Esophagus squamous epithelium (tissue), 5 donors: Measurements from ENCODE around the gene FMNL3. TPM values are rescaled to one million over a fixed set of nuclear protein-coding genes. Genes with fewer than 3 reads are reported as not detected.

Source experiments
- DNase-seq: peaks from one replicate; lab custom pipeline; 2025; lab: John Stamatoyannopoulos, UW
- H3K27ac ChIP-seq, 4 donors: fragments of 200-600 bp; sonication (generic); one replicate each; pipeline ENCODE4 v1.5.1; 2016 to 2019; ENCODE audit warnings: mild to moderate bottlenecking in 1 of 4
- H3K27me3 ChIP-seq, 4 donors: fragments of 200-600 bp; sonication (generic); 1 replicate in 3 of 4; 2 replicates in 1 of 4; pipeline versions ENCODE4 v1.5.1 to v1.6.0; 2017 to 2021; ENCODE audit warnings: antibody characterized with exemption in 1 of 4
- H3K36me3 ChIP-seq, 3 donors: fragments of 200-600 bp; sonication (generic); one replicate each; pipeline ENCODE4 v1.5.1; 2016 to 2019
- H3K4me1 ChIP-seq, 3 donors: fragments of 200-600 bp; sonication (generic); one replicate each; pipeline ENCODE4 v1.5.1; 2017 to 2019
- H3K4me3 ChIP-seq, 4 donors: fragments of 200-600 bp; sonication (generic); 1 replicate in 3 of 4; 2 replicates in 1 of 4; pipeline ENCODE4 v1.5.1; 2016 to 2019; ENCODE audit warnings: mild to moderate bottlenecking in 2 of 4, moderate library complexity in 1 of 4
- H3K9me3 ChIP-seq, 3 donors: fragments of 200-600 bp; sonication (generic); one replicate each; pipeline ENCODE4 v1.5.1; 2016 to 2019
- CTCF ChIP-seq, 6 experiments: fragments of 450-650 bp in 4 of 6; fragments of 200-600 bp in 2 of 6; sonication (generic) in 2 of 6; IDR thresholded peaks; one replicate each; pipeline ENCODE4 v1.5.1; 2016 to 2019; ENCODE audit warnings: antibody characterized with exemption in 6 of 6, mild to moderate bottlenecking in 4 of 6, moderate library complexity in 4 of 6
- POLR2A ChIP-seq, 4 donors: fragments of 450-650 bp; IDR thresholded peaks; one replicate each; pipeline ENCODE4 v1.6.1; 2017; ENCODE audit warnings: antibody characterized with exemption in 4 of 4, mild to moderate bottlenecking in 4 of 4, moderate library complexity in 3 of 4
- WGBS, 2 donors: methylation state at CpG; one replicate each; pipeline ENCODE4 v1.1.5; 2018; 5-methylcytosine and 5-hydroxymethylcytosine counted together
- intact Hi-C: fragments of 100-400 bp; cut with DNase I; formaldehyde crosslinking; loops from one replicate; pipeline ENCODE4 v1.15.0; 2022
- total RNA-seq, 4 donors: library from RNA; depleted of rRNA; stranded (reverse); fragments of >200 nt; gene quantifications; one replicate each; pipeline ENCODE4 v1.1.0, GENCODE V29; 2016
- donor health status: DM: yes; HTN: yes; CAD: no.

The FMNL3 gene
- total RNA-seq, 4 donors from 2014 or later = 5.2 to 7.6 (median 5.8) TPM

- peaks cover 0 to 16% (median 12%) of the 10 kb centered on the region in 3 donors for H3K4me1 ChIP-seq
- WGBS, 2 donors = 86 to 92% methylated on average over 4 to 5 of the region's 8 CpGs
- H3K27me3 ChIP-seq = no peaks in the 10 kb centered on the region
- peaks cover 0 to 61% (median 6%) of the 10 kb centered on the region in 3 donors for H3K36me3 ChIP-seq
- H3K27ac ChIP-seq = no peak overlapping the region
- H3K9me3 ChIP-seq = no peaks in the 10 kb centered on the region
- DNase-seq = no peak
- TF ChIP-seq POLR2A (IDR thresholded peaks at IDR 0.05) = no peak
- no peak overlapping the region for H3K4me3 ChIP-seq
- intact Hi-C loops = no loop called here
Observed at GRCh38 chr12:49632986-49633702, 74.1 kb downstream of the FMNL3 start.

- H3K9me3 ChIP-seq = no peaks in the 10 kb centered on the region
- 87% methylated on average over 3 of the region's 9 CpGs for WGBS, 2 donors
- intact Hi-C loops = no loop called here
- DNase-seq = no peak
- H3K36me3 ChIP-seq = peaks cover 0 to 54% (median 6%) of the 10 kb centered on the region in 3 donors
- no peak overlapping the region for H3K27ac ChIP-seq
- peaks cover 0 to 17% (median 16%) of the 10 kb centered on the region in 3 donors for H3K4me1 ChIP-seq
- H3K27me3 ChIP-seq = no peaks in the 10 kb centered on the region
- H3K4me3 ChIP-seq = no peak overlapping the region
- TF ChIP-seq POLR2A (IDR thresholded peaks at IDR 0.05) (no peak), CTCF (IDR thresholded peaks at IDR 0.05) (no peak)
Observed at GRCh38 chr12:49632401-49632800, 74.8 kb downstream of the FMNL3 start.

- Histone ChIP-seq H3K4me1 (peaks cover 0 to 9% (median 7%) of the 10 kb centered on the region in 3 donors), H3K4me3 (no peak overlapping the region), H3K27ac (no peak overlapping the region), H3K36me3 (peaks cover 0 to 50% (median 6%) of the 10 kb centered on the region in 3 donors), H3K27me3 (no peaks in the 10 kb centered on the region), H3K9me3 (no peaks in the 10 kb centered on the region)
- intact Hi-C loops = no loop called here
- no peak for TF ChIP-seq CTCF (IDR thresholded peaks at IDR 0.05)
- no peak for TF ChIP-seq POLR2A (IDR thresholded peaks at IDR 0.05)
- DNase-seq = no peak
- WGBS, 2 donors = 83% methylated on average over 5 of the region's 6 CpGs; no CpG with 5 or more reads in 1 of the 2 donors
Observed at GRCh38 chr12:49631336-49631907, 75.8 kb downstream of the FMNL3 start.

GRCh38 chr12:49627752-49628360, 79.3 kb downstream of the FMNL3 start:
- Histone ChIP-seq H3K9me3 (no peaks in the 10 kb centered on the region), H3K36me3 (peaks cover 0 to 17% (median 0%) of the 10 kb centered on the region in 3 donors), H3K4me1 (peaks cover 2 to 25% (median 12%) of the 10 kb centered on the region in 3 donors), H3K27ac (no peak overlapping the region), H3K4me3 (no peak overlapping the region), H3K27me3 (no peaks in the 10 kb centered on the region)
- 60 to 62% methylated on average over 3 of the region's 3 CpGs for WGBS, 2 donors
- no peak for DNase-seq
- no peak for TF ChIP-seq POLR2A (IDR thresholded peaks at IDR 0.05)
- TF ChIP-seq CTCF (IDR thresholded peaks at IDR 0.05) = no peak
- intact Hi-C loops = no loop called here

- H3K4me1 ChIP-seq = peaks cover 11 to 35% (median 21%) of the 10 kb centered on the region in 3 donors
- H3K4me3 ChIP-seq = no peak overlapping the region
- TF ChIP-seq CTCF (IDR thresholded peaks at IDR 0.05) (no peak), POLR2A (IDR thresholded peaks at IDR 0.05) (no peak)
- intact Hi-C loops = no loop called here
- H3K36me3 ChIP-seq = peaks cover 0 to 6% (median 0%) of the 10 kb centered on the region in 3 donors
- no peaks in the 10 kb centered on the region for H3K9me3 ChIP-seq
- no peaks in the 10 kb centered on the region for H3K27me3 ChIP-seq
- WGBS, 2 donors = 81 to 87% methylated on average over 1 of the region's 1 CpG
- no peak overlapping the region for H3K27ac ChIP-seq
- no peak for DNase-seq
Observed at GRCh38 chr12:49626836-49627235, 80.4 kb downstream of the FMNL3 start.
